Hepatocyte (in vitro differentiated cells): ENCODE data around the gene ARSB. TPM values are rescaled to one million over a fixed set of nuclear protein-coding genes. Genes with fewer than 3 reads are reported as not detected.

Source experiments
- DNase-seq: peaks from one replicate; pipeline ENCODE4 v3.0.0-alpha.2; 2016; ENCODE audit warnings: low spot score
- H2AFZ ChIP-seq: fragments of 200-600 bp; sonication (generic); 2 replicates; pipeline ENCODE4 v1.6.0; 2016; ENCODE audit warnings: antibody characterized with exemption, mild to moderate bottlenecking
- H3K27ac ChIP-seq: fragments of 200-600 bp; sonication (generic); 2 replicates; pipeline ENCODE4 v1.5.1; 2016; ENCODE audit warnings: mild to moderate bottlenecking
- H3K27me3 ChIP-seq: fragments of 200-600 bp; sonication (generic); 2 replicates; pipeline ENCODE4 v1.6.1; 2016
- H3K36me3 ChIP-seq: fragments of 200-600 bp; sonication (generic); replicated peaks from 2 replicates; pipeline ENCODE4 v1.5.1; 2016; ENCODE audit warnings: low read depth; ENCODE audit not compliant: insufficient read depth
- H3K4me1 ChIP-seq: fragments of 200-600 bp; sonication (generic); 2 replicates; pipeline ENCODE4 v1.5.1; 2016; ENCODE audit warnings: mild to moderate bottlenecking, moderate library complexity; ENCODE audit not compliant: insufficient read depth
- H3K4me2 ChIP-seq: fragments of 200-600 bp; sonication (generic); 2 replicates; pipeline ENCODE4 v1.6.0; 2016
- H3K4me3 ChIP-seq: fragments of 200-600 bp; sonication (generic); 2 replicates; pipeline ENCODE4 v1.5.1; 2016; ENCODE audit warnings: mild to moderate bottlenecking
- H3K79me2 ChIP-seq: fragments of 200-600 bp; sonication (generic); 2 replicates; pipeline ENCODE4 v1.6.0; 2017; ENCODE audit warnings: mild to moderate bottlenecking
- H3K9me2 ChIP-seq: fragments of 200-600 bp; sonication (generic); replicated peaks from 2 replicates; pipeline ENCODE4 v1.6.0; 2017; ENCODE audit warnings: mild to moderate bottlenecking; ENCODE audit not compliant: insufficient read depth
- H3K9me3 ChIP-seq: fragments of 200-600 bp; sonication (generic); 2 replicates; pipeline ENCODE4 v1.5.1; 2016; ENCODE audit warnings: low read depth, mild to moderate bottlenecking
- H4K20me1 ChIP-seq: fragments of 200-600 bp; sonication (generic); 2 replicates; pipeline ENCODE4 v1.6.0; 2016; ENCODE audit warnings: mild to moderate bottlenecking; ENCODE audit not compliant: insufficient read depth, poor library complexity, severe bottlenecking
- CTCF ChIP-seq: fragments of 200-600 bp; sonication (generic); IDR thresholded peaks from 2 replicates; pipeline ENCODE4 v1.5.1; 2016; ENCODE audit warnings: antibody characterized with exemption, mild to moderate bottlenecking; ENCODE audit not compliant: poor library complexity
- EZH2 ChIP-seq: fragments of 200-600 bp; sonication (generic); IDR thresholded peaks from 2 replicates; pipeline ENCODE4 v1.6.1; 2016; ENCODE audit warnings: antibody characterized with exemption, mild to moderate bottlenecking, borderline replicate concordance
- EZH2phosphoT487 ChIP-seq: fragments of 200-600 bp; sonication (generic); IDR thresholded peaks from one replicate; pipeline ENCODE4 v1.6.1; 2018; ENCODE audit warnings: antibody characterized with exemption, mild to moderate bottlenecking, low read depth, moderate library complexity; ENCODE audit not compliant: unreplicated experiment, severe bottlenecking
- WGBS: methylation state at CpG from one replicate; pipeline ENCODE4 v1.1.6; 2016; ENCODE audit warnings: low lambda C conversion rate; ENCODE audit errors: missing lambda C conversion rate; 5-methylcytosine and 5-hydroxymethylcytosine counted together
- polyA plus RNA-seq: library from polyadenylated mRNA; unstranded; fragments of >200 nt; fragmentation: Nextera tagmentation; extraction: Ambion mirVana; gene quantifications from 2 replicates; pipeline ENCODE4 v1.2.1, GENCODE V29; 2016
- total RNA-seq: library from RNA; depleted of rRNA; stranded (reverse); fragments of >200 nt; gene quantifications from 2 replicates; pipeline ENCODE4 v1.2.3, GENCODE V29; 2014

Gene ARSB
- total and polyA plus RNA-seq, 2 experiments from 2014 or later = 13.5 to 19.8 TPM

- H3K4me1 ChIP-seq = peaks cover 4% of the 10 kb centered on the region
Observed at GRCh38 chr5:78920604-78921003, 64.5 kb downstream of the ARSB start.

DNA sequence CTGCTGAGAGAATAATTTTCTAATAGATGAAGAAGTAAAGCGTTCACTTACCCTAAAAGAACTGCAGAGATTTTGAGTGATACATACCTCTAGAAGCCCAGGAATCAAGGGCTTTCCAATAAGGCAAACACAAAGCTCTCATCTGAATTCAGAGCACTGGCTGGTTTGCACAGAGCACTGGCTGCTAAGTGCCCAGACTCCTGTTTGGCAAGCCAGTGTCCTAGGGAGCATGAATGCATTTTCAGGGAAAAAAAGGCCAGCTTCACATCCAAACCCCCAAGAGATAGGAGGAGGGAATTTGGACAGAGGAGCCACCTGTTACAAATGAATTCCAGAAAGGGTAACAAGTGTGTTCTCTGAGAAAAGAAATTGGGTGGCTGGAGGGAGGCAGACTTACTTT lies 65.3 kb downstream of the ARSB start:
- H3K9me2 ChIP-seq = no peaks in the 10 kb centered on the region
- no peaks in the 10 kb centered on the region for H3K79me2 ChIP-seq
- DNase-seq = no peak
- no peaks in the 10 kb centered on the region for H3K27me3 ChIP-seq
- H2AFZ ChIP-seq = no peak overlapping the region
- H3K4me3 ChIP-seq = no peak overlapping the region
- no peaks in the 10 kb centered on the region for H4K20me1 ChIP-seq
- H3K9me3 ChIP-seq = no peaks in the 10 kb centered on the region
- 94% methylated on average over 1 of the region's 1 CpG for WGBS
- no peak for TF ChIP-seq CTCF
- TF ChIP-seq EZH2 = no peak
- TF ChIP-seq EZH2phosphoT487 = no peak
- no peak overlapping the region for H3K27ac ChIP-seq
- H3K4me1 ChIP-seq = peaks cover 4% of the 10 kb centered on the region
- no peak overlapping the region for H3K4me2 ChIP-seq
- no peaks in the 10 kb centered on the region for H3K36me3 ChIP-seq

More at GRCh38 chr5:78920604-78921003, 64.5 kb downstream of the ARSB start:
- Histone ChIP-seq H3K27ac (no peak overlapping the region), H3K9me2 (no peaks in the 10 kb centered on the region), H4K20me1 (no peaks in the 10 kb centered on the region), H3K27me3 (no peaks in the 10 kb centered on the region), H3K4me2 (no peak overlapping the region), H3K36me3 (no peaks in the 10 kb centered on the region), H3K4me3 (no peak overlapping the region), H2AFZ (no peak overlapping the region), H3K79me2 (no peaks in the 10 kb centered on the region), H3K9me3 (no peaks in the 10 kb centered on the region)
- TF ChIP-seq EZH2 (no peak), EZH2phosphoT487 (no peak), CTCF (peak; percentile 52)
- peak; percentile 56 for DNase-seq
- 58% methylated on average over 2 of the region's 2 CpGs for WGBS

DNA sequence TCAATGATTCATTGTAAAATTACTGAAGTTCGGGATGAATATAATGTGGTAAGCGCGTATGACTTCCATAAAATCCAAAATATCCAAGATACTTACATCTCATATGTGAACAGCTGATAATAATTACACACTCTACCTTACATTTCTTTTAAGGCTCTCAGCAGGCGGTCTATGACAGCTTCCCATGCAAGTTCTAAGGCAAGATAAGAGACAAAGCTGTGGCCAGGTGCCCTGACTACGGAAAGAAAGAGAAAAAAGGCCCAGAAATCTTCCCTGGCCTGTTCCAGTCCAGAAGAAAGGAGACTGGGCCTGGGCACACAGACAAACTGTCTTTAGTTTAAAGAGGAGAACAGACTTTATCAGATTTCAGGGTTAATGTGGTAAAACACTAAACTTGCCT lies 69.1 kb downstream of the ARSB start:
- TF ChIP-seq CTCF (no peak), EZH2phosphoT487 (no peak), EZH2 (no peak)
- peaks cover 5% of the 10 kb centered on the region for H3K4me1 ChIP-seq
- no peaks in the 10 kb centered on the region for H3K79me2 ChIP-seq
- no peaks in the 10 kb centered on the region for H4K20me1 ChIP-seq
- H3K9me2 ChIP-seq = no peaks in the 10 kb centered on the region
- H3K4me2 ChIP-seq = no peak overlapping the region
- H3K4me3 ChIP-seq = no peak overlapping the region
- H2AFZ ChIP-seq = no peak overlapping the region
- WGBS = 66% methylated on average over 5 of the region's 5 CpGs
- no peaks in the 10 kb centered on the region for H3K27me3 ChIP-seq
- no peak for DNase-seq
- no peak overlapping the region for H3K27ac ChIP-seq
- H3K9me3 ChIP-seq = no peaks in the 10 kb centered on the region
- H3K36me3 ChIP-seq = no peaks in the 10 kb centered on the region

DNA sequence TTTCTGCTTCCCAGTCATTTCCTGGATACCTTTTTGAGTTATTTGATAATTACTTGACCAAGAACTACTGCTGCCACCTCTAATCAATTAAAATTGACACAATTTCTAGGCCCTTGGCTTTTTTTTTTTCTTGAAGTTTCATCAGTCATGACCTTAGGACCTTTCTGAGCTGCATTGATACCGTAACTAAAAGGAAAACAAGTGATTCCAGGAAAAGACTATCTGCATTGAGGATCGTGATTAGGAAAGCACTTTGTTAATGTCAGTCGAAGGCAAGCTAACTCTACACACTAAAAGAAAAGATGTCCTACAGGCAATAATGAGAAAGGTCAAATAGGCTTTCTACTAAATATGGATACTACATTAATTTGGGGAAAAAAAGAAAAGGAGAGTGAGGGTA lies 69.9 kb downstream of the ARSB start:
- Histone ChIP-seq H4K20me1 (no peaks in the 10 kb centered on the region), H3K4me1 (peaks cover 5% of the 10 kb centered on the region), H3K27me3 (no peaks in the 10 kb centered on the region), H3K4me3 (no peak overlapping the region), H3K4me2 (no peak overlapping the region), H3K27ac (no peak overlapping the region), H3K79me2 (no peaks in the 10 kb centered on the region), H3K36me3 (no peaks in the 10 kb centered on the region), H3K9me2 (no peaks in the 10 kb centered on the region), H2AFZ (no peak overlapping the region), H3K9me3 (no peaks in the 10 kb centered on the region)
- DNase-seq = no peak
- WGBS = 65% methylated on average over 3 of the region's 3 CpGs
- TF ChIP-seq EZH2phosphoT487 (no peak), EZH2 (no peak), CTCF (no peak)
